Measurements from ENCODE around the gene ZNF516.

ZNF516 gene

DNA sequence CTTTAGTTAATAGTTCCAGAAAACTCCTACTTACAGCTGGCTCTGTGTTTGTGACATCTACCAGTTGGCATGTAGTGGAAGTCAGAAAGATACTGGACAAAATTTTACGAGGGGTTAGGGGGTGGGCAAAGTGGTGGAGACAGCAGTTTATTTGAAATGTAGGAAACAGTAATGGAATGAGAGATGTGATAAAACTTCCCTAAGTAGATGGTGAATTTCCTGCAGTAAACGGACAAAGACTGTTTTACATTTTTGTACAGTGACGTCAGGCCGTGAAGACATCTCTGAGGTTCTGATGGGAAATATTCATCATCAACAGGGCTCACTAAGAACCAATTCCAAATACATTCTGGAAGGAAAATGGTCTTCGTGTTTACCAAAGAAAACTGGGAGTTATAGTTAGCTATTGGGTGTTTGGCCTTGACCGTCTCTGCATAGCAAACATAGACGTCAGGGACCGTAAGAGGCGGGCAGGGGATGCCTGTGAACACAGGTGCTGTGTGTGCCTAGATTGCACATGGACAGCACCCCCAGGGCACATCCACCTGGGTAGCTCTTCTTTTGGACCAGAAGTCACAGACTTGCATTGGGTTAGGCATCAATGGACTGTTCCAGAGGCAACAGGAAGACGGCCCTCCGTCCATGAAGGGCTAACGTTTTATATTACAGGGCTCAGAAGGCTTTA is 131.5 kb downstream of the ZNF516 start:
- in situ Hi-C loops (cut with HindIII; ENCODE audit: low sequenced_read_pairs) = no loop called here
- peak; percentile 52 for DNase-seq (ENCODE audit: low read depth, low spot score)
- no peak overlapping the region for H3K4me3 ChIP-seq (ENCODE audit: low read depth, low read length)
- TF ChIP-seq CTCF (IDR thresholded peaks at IDR 0.05; ENCODE audit: low read depth, low read length) = no peak

DNA sequence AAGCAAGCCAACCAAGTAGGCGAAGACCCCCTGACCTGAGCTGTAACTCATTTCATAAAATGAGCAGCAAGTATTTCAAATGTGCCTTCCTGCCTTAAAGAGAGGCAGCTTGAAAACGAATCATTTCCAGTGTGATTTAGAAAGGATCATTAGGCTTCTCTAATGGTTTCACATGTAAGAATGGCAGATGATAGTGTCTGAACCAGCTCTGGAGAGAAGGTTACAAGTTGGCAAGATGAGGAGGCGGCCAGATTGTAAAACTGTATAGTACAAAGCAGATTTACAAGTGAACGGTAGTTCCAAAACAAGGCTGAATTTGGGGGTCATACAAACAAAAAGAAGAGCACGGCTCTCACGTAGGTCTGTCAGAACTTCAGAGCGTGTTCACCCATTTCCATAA is 132.4 kb downstream of the ZNF516 start:
- DNase-seq (ENCODE audit: low read depth, low spot score) = no peak
- no peak for TF ChIP-seq CTCF (IDR thresholded peaks at IDR 0.05; ENCODE audit: low read depth, low read length)
- H3K4me3 ChIP-seq (ENCODE audit: low read depth, low read length) = no peak overlapping the region
- in situ Hi-C loops (cut with HindIII; ENCODE audit: low sequenced_read_pairs) = no loop called here

- no peak for DNase-seq (ENCODE audit: low read depth, low spot score)
- no peak overlapping the region for H3K4me3 ChIP-seq (ENCODE audit: low read depth, low read length)
- no peak for TF ChIP-seq CTCF (IDR thresholded peaks at IDR 0.05; ENCODE audit: low read depth, low read length)
- in situ Hi-C loops (cut with HindIII; ENCODE audit: low sequenced_read_pairs) = no loop called here
Measured at GRCh38 chr18:76361219-76361618, 133.8 kb downstream of the ZNF516 start.

- H3K4me3 ChIP-seq (ENCODE audit: low read depth, low read length) = no peak overlapping the region
- DNase-seq (ENCODE audit: low read depth, low spot score) = no peak
- no peak for TF ChIP-seq CTCF (IDR thresholded peaks at IDR 0.05; ENCODE audit: low read depth, low read length)
- in situ Hi-C loops (cut with HindIII; ENCODE audit: low sequenced_read_pairs) = no loop called here
Measured at GRCh38 chr18:76359909-76360308, 135.1 kb downstream of the ZNF516 start.

GRCh38 chr18:76358774-76359173 is 136.3 kb downstream of the ZNF516 start:
- in situ Hi-C loops (cut with HindIII; ENCODE audit: low sequenced_read_pairs) = no loop called here
- DNase-seq (ENCODE audit: low read depth, low spot score) = no peak
- H3K4me3 ChIP-seq (ENCODE audit: low read depth, low read length) = no peak overlapping the region
- no peak for TF ChIP-seq CTCF (IDR thresholded peaks at IDR 0.05; ENCODE audit: low read depth, low read length)

DNA sequence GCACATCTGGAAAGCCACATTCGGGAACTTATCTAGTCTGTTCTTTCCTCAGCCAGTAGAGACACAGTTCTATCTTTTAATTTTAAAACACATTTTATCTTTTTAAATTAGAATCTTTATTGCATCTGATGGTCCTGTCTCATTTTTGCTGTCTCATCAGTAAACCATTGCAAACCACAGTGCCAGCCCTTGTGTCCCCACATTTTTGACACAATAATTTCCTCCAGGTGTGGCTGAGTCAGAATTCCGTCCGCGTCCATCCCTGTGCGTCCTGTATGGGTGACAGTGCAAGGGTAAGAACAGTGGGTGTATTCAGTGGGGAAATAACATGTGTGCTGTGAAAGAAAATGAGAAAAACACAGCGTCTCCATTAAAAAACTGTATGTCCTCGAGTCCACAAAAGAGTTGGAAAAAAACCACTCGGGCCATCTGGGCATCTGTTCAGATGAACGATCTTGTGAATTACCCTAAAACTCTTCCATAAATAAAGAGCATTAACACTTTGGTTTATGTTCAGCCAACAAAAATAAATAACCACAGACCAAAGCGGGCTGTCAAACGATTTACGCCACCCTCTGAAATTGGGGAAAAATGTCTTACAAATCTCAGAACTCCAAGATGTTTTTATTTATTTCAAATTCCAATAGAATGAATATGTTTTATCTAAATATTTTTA is 137.3 kb downstream of the ZNF516 start:
- no peak for TF ChIP-seq CTCF (IDR thresholded peaks at IDR 0.05; ENCODE audit: low read depth, low read length)
- no peak for DNase-seq (ENCODE audit: low read depth, low spot score)
- in situ Hi-C loops (cut with HindIII; ENCODE audit: low sequenced_read_pairs) = no loop called here
- H3K4me3 ChIP-seq (ENCODE audit: low read depth, low read length) = no peak overlapping the region
